H1 (cell line): Measurements from ENCODE around the gene ADCK1. TPM values are rescaled to one million over a fixed set of nuclear protein-coding genes. Genes with fewer than 3 reads are reported as not detected.

Source experiments
- CTCF ChIA-PET: fragments of 300-600 bp; sonication (Branson Sonifier 250); formaldehyde crosslinking; loops from one replicate; lab custom pipeline; 2021; ENCODE audit not compliant: partially characterized antibody; lab: Charles Lee
- POLR2A ChIA-PET: fragments of 300-600 bp; sonication (Branson Sonifier 250); formaldehyde crosslinking; loops from one replicate; lab custom pipeline; 2021; ENCODE audit warnings: inconsistent platforms; ENCODE audit not compliant: partially characterized antibody; lab: Charles Lee
- DNase-seq, 2 experiments: peaks; one replicate each; pipeline versions ENCODE4 v3.0.0 to v3.0.0-alpha.2; 2010 to 2022; ENCODE audit warnings: low spot score in 2 of 2, low read depth in 1 of 2, mixed read lengths in 1 of 2
- FAIRE-seq: peaks from 2 replicates; lab custom pipeline; 2011; peaks lifted over from hg19 to GRCh38; lab: Jason Lieb, UNC
- H2AFZ ChIP-seq: 2 replicates; pipeline ENCODE4 v1.8.1; 2012; ENCODE audit warnings: low read length, inconsistent platforms
- H2AK5ac ChIP-seq: 2 replicates; pipeline ENCODE4 v1.6.1; 2013; ENCODE audit warnings: low read depth, low read length
- H2BK120ac ChIP-seq: replicated peaks from 2 replicates; pipeline ENCODE3; 2013; ENCODE audit warnings: low read depth, low read length, inconsistent platforms
- H2BK12ac ChIP-seq: 2 replicates; pipeline ENCODE4 v1.6.1; 2013; ENCODE audit warnings: low read depth, low read length
- H2BK15ac ChIP-seq: 2 replicates; pipeline ENCODE4 v1.6.1; 2013; ENCODE audit warnings: low read length
- H2BK20ac ChIP-seq: 2 replicates; pipeline ENCODE4 v1.6.1; 2013; ENCODE audit warnings: low read length
- H2BK5ac ChIP-seq: 2 replicates; pipeline ENCODE4 v1.6.1; 2013; ENCODE audit warnings: low read depth, low read length
- H3K14ac ChIP-seq: 2 replicates; pipeline ENCODE4 v1.6.1; 2013; ENCODE audit warnings: inconsistent platforms; ENCODE audit not compliant: insufficient read length
- H3K18ac ChIP-seq: 2 replicates; pipeline ENCODE4 v1.6.1; 2013; ENCODE audit warnings: low read length; ENCODE audit errors: extremely low read depth
- H3K23ac ChIP-seq: 2 replicates; pipeline ENCODE4 v1.6.1; 2013; ENCODE audit warnings: inconsistent platforms; ENCODE audit not compliant: insufficient read length
- H3K23me2 ChIP-seq: 2 replicates; pipeline ENCODE4 v1.6.1; 2013; ENCODE audit warnings: low read depth, low read length
- H3K27ac ChIP-seq: 2 replicates; pipeline ENCODE4 v1.6.1; 2011; ENCODE audit warnings: low read depth, low read length, inconsistent platforms
- H3K27me3 ChIP-seq, 4 experiments: replicated peaks in 1 of 4; 1 replicate in 1 of 4; 2 replicates in 3 of 4; pipeline versions ENCODE4 v1.6.1 to v1.8.1; 2011 to 2013; ENCODE audit warnings: low read length in 3 of 4, mild to moderate bottlenecking in 3 of 4, inconsistent platforms in 2 of 4, mixed read lengths in 2 of 4, moderate library complexity in 1 of 4; ENCODE audit not compliant: control insufficient read depth in 3 of 4, insufficient read depth in 3 of 4; ENCODE audit errors: extremely low read depth in 1 of 4
- H3K36me3 ChIP-seq, 4 experiments: 2 replicates each; pipeline versions ENCODE4 v1.6.1 to v1.8.1; 2011 to 2013; ENCODE audit warnings: mild to moderate bottlenecking in 4 of 4, low read length in 3 of 4, moderate library complexity in 2 of 4, control low read depth in 1 of 4, inconsistent platforms in 1 of 4; ENCODE audit not compliant: insufficient read depth in 4 of 4, control insufficient read depth in 2 of 4
- H3K4ac ChIP-seq: replicated peaks from 2 replicates; pipeline ENCODE3; 2013; ENCODE audit warnings: low read length, low read depth, mixed read lengths, inconsistent platforms; ENCODE audit not compliant: insufficient read length
- H3K4me1 ChIP-seq, 4 experiments: replicated peaks in 1 of 4; 1 replicate in 1 of 4; 2 replicates in 3 of 4; pipeline versions ENCODE4 v1.6.1 to v1.8.1; 2011 to 2013; ENCODE audit warnings: low read length in 3 of 4, inconsistent platforms in 2 of 4, mixed read lengths in 1 of 4; ENCODE audit not compliant: insufficient read depth in 4 of 4, control insufficient read depth in 3 of 4
- H3K4me2 ChIP-seq, 2 experiments: 2 replicates each; pipeline versions ENCODE4 v1.6.1 to v1.8.1; 2011 to 2013; ENCODE audit warnings: low read depth in 2 of 2, low read length in 2 of 2, control low read depth in 1 of 2, inconsistent platforms in 1 of 2, mild to moderate bottlenecking in 1 of 2; ENCODE audit not compliant: insufficient read depth in 1 of 2
- H3K4me3 ChIP-seq, 4 experiments: fragments of 200-600, 300-600 bp in 1 of 4; sonication (generic), shearing (Covaris generic), sonication (Bioruptor Twin) in 1 of 4; 2 replicates each; pipeline versions ENCODE4 v1.5.1 to v1.8.1; 2011 to 2016; ENCODE audit warnings: low read length in 4 of 4, low read depth in 3 of 4, control low read depth in 2 of 4, inconsistent platforms in 2 of 4, mild to moderate bottlenecking in 2 of 4, mixed read lengths in 1 of 4, moderate library complexity in 1 of 4; ENCODE audit not compliant: insufficient read depth in 2 of 4; ENCODE audit errors: extremely low read depth in 1 of 4
- H3K56ac ChIP-seq: replicated peaks from 2 replicates; pipeline ENCODE3; 2013; ENCODE audit warnings: low read depth, mild to moderate bottlenecking, mixed read lengths, low read length, inconsistent platforms; ENCODE audit not compliant: insufficient read length
- H3K79me1 ChIP-seq: 2 replicates; pipeline ENCODE4 v1.6.1; 2013; ENCODE audit warnings: low read depth, low read length, control low read depth
- H3K79me2 ChIP-seq, 2 experiments: 2 replicates each; pipeline versions ENCODE4 v1.6.1 to v1.8.1; 2012 to 2013; ENCODE audit warnings: low read length in 2 of 2, mild to moderate bottlenecking in 2 of 2, inconsistent platforms in 1 of 2; ENCODE audit not compliant: insufficient read depth in 2 of 2, control insufficient read depth in 1 of 2
- H3K9ac ChIP-seq, 4 experiments: replicated peaks in 1 of 4; 1 replicate in 1 of 4; 2 replicates in 3 of 4; pipeline versions ENCODE4 v1.6.1 to v1.8.1; 2011 to 2013; ENCODE audit warnings: low read depth in 3 of 4, low read length in 3 of 4, control low read depth in 2 of 4, mild to moderate bottlenecking in 2 of 4, moderate library complexity in 2 of 4, inconsistent platforms in 1 of 4; ENCODE audit errors: extremely low read depth in 1 of 4
- H3K9me3 ChIP-seq, 2 experiments: 2 replicates each; pipeline versions ENCODE4 v1.6.1 to v1.8.1; 2012 to 2013; ENCODE audit warnings: mild to moderate bottlenecking in 2 of 2, moderate library complexity in 2 of 2, control low read depth in 1 of 2, inconsistent platforms in 1 of 2, low read depth in 1 of 2, low read length in 1 of 2, mixed read lengths in 1 of 2; ENCODE audit not compliant: insufficient read depth in 2 of 2
- H4K20me1 ChIP-seq, 2 experiments: replicated peaks in 1 of 2; 2 replicates each; pipeline versions ENCODE3 to v1.8.1; 2011 to 2013; ENCODE audit warnings: inconsistent platforms in 2 of 2, low read length in 2 of 2, mild to moderate bottlenecking in 1 of 2; ENCODE audit not compliant: insufficient read depth in 2 of 2, control insufficient read depth in 1 of 2
- H4K5ac ChIP-seq: 2 replicates; pipeline ENCODE4 v1.6.1; 2013; ENCODE audit warnings: low read length, low read depth, mixed read lengths, inconsistent platforms; ENCODE audit not compliant: insufficient read length
- H4K8ac ChIP-seq: 2 replicates; pipeline ENCODE4 v1.8.0; 2013; ENCODE audit warnings: mild to moderate bottlenecking, moderate library complexity, low read length, inconsistent platforms; ENCODE audit not compliant: insufficient read depth; ENCODE audit errors: extremely low read depth
- H4K91ac ChIP-seq: replicated peaks from 2 replicates; pipeline ENCODE3; 2013; ENCODE audit warnings: low read length, mixed read lengths, inconsistent platforms; ENCODE audit not compliant: insufficient read length
- CHD2 ChIP-seq: IDR thresholded peaks from 2 replicates; pipeline ENCODE4 v1.6.1; 2012; ENCODE audit warnings: low read length, improper control_type of control experiment
- CTBP2 ChIP-seq: IDR thresholded peaks from 2 replicates; pipeline ENCODE4 v1.7.0; 2011; ENCODE audit warnings: borderline replicate concordance, mild to moderate bottlenecking, moderate library complexity, mixed read lengths, low read length; ENCODE audit not compliant: insufficient read depth, insufficient read length
- E2F6 ChIP-seq: IDR thresholded peaks from 2 replicates; pipeline ENCODE4 v1.6.1; 2012; ENCODE audit warnings: inconsistent platforms
- FOSL1 ChIP-seq: IDR thresholded peaks from 2 replicates; pipeline ENCODE4 v1.6.1; 2011; ENCODE audit warnings: mild to moderate bottlenecking, low read depth, low read length, moderate library complexity; ENCODE audit not compliant: insufficient read depth
- GABPA ChIP-seq: IDR thresholded peaks from 2 replicates; pipeline ENCODE4 v1.6.1; 2011; ENCODE audit warnings: mild to moderate bottlenecking, low read length, moderate library complexity, borderline replicate concordance; ENCODE audit not compliant: insufficient read depth
- HDAC2 ChIP-seq, 2 experiments: fragments of 300-600 bp in 1 of 2; sonication (generic) in 1 of 2; IDR thresholded peaks; 2 replicates each; pipeline ENCODE4 v1.6.1; 2011 to 2012; ENCODE audit warnings: low read depth in 2 of 2, low read length in 2 of 2, mild to moderate bottlenecking in 2 of 2, moderate library complexity in 2 of 2, borderline replicate concordance in 1 of 2, inconsistent platforms in 1 of 2
- KDM1A ChIP-seq: fragments of 200-600, 300-600 bp; sonication (generic); IDR thresholded peaks from 2 replicates; pipeline ENCODE4 v1.7.1; 2016; ENCODE audit warnings: mild to moderate bottlenecking, low read length, borderline replicate concordance
- MAFK ChIP-seq: IDR thresholded peaks from 2 replicates; pipeline ENCODE4 v1.6.1; 2012; ENCODE audit warnings: low read depth, mild to moderate bottlenecking, improper control_type of control experiment, low read length
- SIN3A ChIP-seq, 2 experiments: IDR thresholded peaks in 1 of 2; conservative IDR thresholded peaks in 1 of 2; 2 replicates each; pipeline ENCODE4 v1.6.1; 2011 to 2012; ENCODE audit warnings: low read length in 2 of 2, improper control_type of control experiment in 1 of 2, low read depth in 1 of 2, mild to moderate bottlenecking in 1 of 2
- SIRT6 ChIP-seq: IDR thresholded peaks from one replicate; pipeline ENCODE4 v1.7.1; 2012; ENCODE audit warnings: low read length, inconsistent platforms
- TAF1 ChIP-seq: IDR thresholded peaks from 2 replicates; pipeline ENCODE4 v1.6.1; 2011; ENCODE audit warnings: mild to moderate bottlenecking, low read depth, low read length
- TEAD4 ChIP-seq: IDR thresholded peaks from 2 replicates; pipeline ENCODE4 v1.6.1; 2012; ENCODE audit warnings: low read depth, low read length, inconsistent platforms, mixed read lengths
- whole genome bisulfite sequencing, 2 experiments: shearing (Covaris generic) in 1 of 2; methylation state at CpG; one replicate each; pipeline versions ENCODE4 v1.1.6 to v1.1.7; 2013 to 2015; ENCODE audit warnings: low lambda C conversion rate in 2 of 2, mixed read lengths in 2 of 2, inconsistent platforms in 1 of 2, low coverage in 1 of 2, missing lambda C conversion rate in 1 of 2; ENCODE audit not compliant: insufficient replicate concordance in 2 of 2, insufficient coverage in 1 of 2, insufficient read length in 1 of 2; ENCODE audit errors: extremely low coverage in 1 of 2, missing lambda C conversion rate in 1 of 2; 5-methylcytosine and 5-hydroxymethylcytosine counted together
- polyA plus RNA-seq, 7 experiments: library from polyadenylated mRNA; depleted of rRNA in 3 of 7; stranded (reverse) in 5 of 7; unstranded in 2 of 7; fragments of >200 nt in 5 of 7; fragments of 200-250 nt in 2 of 7; gene quantifications; 1 replicate in 5 of 7; 2 replicates in 1 of 7; 4 replicates in 1 of 7; pipeline versions ENCODE4 v1.2.1 to v1.2.3, GENCODE V29; 2011 to 2013; ENCODE audit warnings: missing spikeins in 2 of 7, mixed read lengths in 2 of 7
- total RNA-seq: library from RNA; stranded (reverse); fragmentation: NEBNext Ultra II Directional; extraction: Animal tissue kit (Norgen Biotek cat#: 25700); gene quantifications from 2 replicates; pipeline ENCODE4 v1.2.1, GENCODE V29; 2021

Gene ADCK1
- total and polyA plus RNA-seq, 2 of the 8 experiments (the other 6 are each of a cell fraction or from before 2014, with no cell fraction given), result 11.0 to 16.8 TPM

- Histone ChIP-seq H3K79me2 (no peaks in the 10 kb centered on the region), H4K5ac (no peak overlapping the region), H3K56ac (no peak overlapping the region), H3K9ac (no peak overlapping the region), H3K27ac (no peak overlapping the region), H3K4me1 (no peaks in the 10 kb centered on the region), H2BK20ac (no peak overlapping the region), H3K18ac (no peak overlapping the region), H3K4ac (no peak overlapping the region), H3K4me3 (no peak overlapping the region), H2AK5ac (no peak overlapping the region), H3K27me3 (no peaks in the 10 kb centered on the region), H2BK15ac (no peak overlapping the region), H3K23ac (no peak overlapping the region), H2AFZ (no peak overlapping the region), H3K4me2 (no peak overlapping the region), H2BK5ac (no peak overlapping the region), H3K23me2 (no peaks in the 10 kb centered on the region), H4K20me1 (peaks cover 0 to 4% of the 10 kb centered on the region in 2 experiments), H3K36me3 (no peaks in the 10 kb centered on the region), H3K79me1 (no peaks in the 10 kb centered on the region), H2BK120ac (no peak overlapping the region), H4K91ac (no peak overlapping the region), H2BK12ac (no peak overlapping the region), H3K9me3 (no peaks in the 10 kb centered on the region), H3K14ac (no peak overlapping the region), H4K8ac (no peak overlapping the region)
- ChIA-PET CTCF (interaction anchor here (9.0 kb wide), 1 partner anchor 17 kb away, joined by 80 read pairs; no protein-coding TSS in a partner anchor), POLR2A (no interaction called here)
- 74% methylated on average over 4 of the region's 4 CpGs; no CpG with 5 or more reads in 1 of the 2 experiments for WGBS, 2 experiments
- FAIRE-seq, result no peak
- DNase-seq, result no peak
- TF ChIP-seq SIRT6 (no peak), CTBP2 (no peak), CHD2 (no peak), SIN3A (conservative IDR thresholded peaks at IDR 0.05 in 1 of 2, IDR thresholded peaks at IDR 0.05 in 1 of 2; ENCODE audit: low read depth in 1 of 2, low read length in 2 of 2) (no peak), FOSL1 (no peak), KDM1A (no peak), TAF1 (no peak), MAFK (no peak), HDAC2 (IDR thresholded peaks at IDR 0.05; ENCODE audit: borderline replicate concordance in 1 of 2, low read depth in 2 of 2, low read length in 2 of 2) (no peak), GABPA (no peak), E2F6 (no peak), TEAD4 (no peak)
Measured at GRCh38 chr14:77878783-77879182, 78.9 kb downstream of the ADCK1 start.
